Nephron progenitor cell (in vitro differentiated cells): ENCODE data around the gene CDK14.
"Not testable (repeated sequence)": the region's sequence is repeated elsewhere in the genome, so short reads cannot be mapped to it uniquely, and the experiment has no call there.

Experiments
- DNase-seq: peaks from one replicate; pipeline ENCODE4 v3.0.0; 2021
- H3K27ac Mint-ChIP-seq: 2 replicates; pipeline ENCODE4 v1.8.0; 2021; ENCODE audit warnings: mild to moderate bottlenecking, moderate library complexity, mixed read lengths
- H3K27me3 Mint-ChIP-seq: 2 replicates; pipeline ENCODE4 v1.8.0; 2021; ENCODE audit warnings: mild to moderate bottlenecking, low read depth, mixed read lengths; ENCODE audit not compliant: poor library complexity
- H3K36me3 Mint-ChIP-seq: 2 replicates; pipeline ENCODE4 v1.8.0; 2021; ENCODE audit warnings: low read depth, mixed read lengths
- H3K4me1 Mint-ChIP-seq: 2 replicates; pipeline ENCODE4 v1.8.0; 2021; ENCODE audit warnings: mixed read lengths
- H3K4me3 Mint-ChIP-seq: 2 replicates; pipeline ENCODE4 v1.8.0; 2021; ENCODE audit warnings: mild to moderate bottlenecking, moderate library complexity, mixed read lengths
- H3K9me3 Mint-ChIP-seq: 2 replicates; pipeline ENCODE4 v1.8.0; 2021; ENCODE audit warnings: mild to moderate bottlenecking, moderate library complexity, mixed read lengths
- CTCF ChIP-seq: fragments of 200-600 bp; sonication (generic); IDR thresholded peaks from 2 replicates; pipeline ENCODE4 v1.5.0; 2021; ENCODE audit warnings: antibody characterized with exemption

Gene CDK14

GRCh38 chr7:90766814-90767564 lies 170.9 kb downstream of the CDK14 start:
- Mint-ChIP-seq H3K27ac (peak overlapping the region; percentile 90), H3K4me1 (peaks cover 21% of the 10 kb centered on the region), H3K9me3 (no peaks in the 10 kb centered on the region), H3K4me3 (no peak overlapping the region), H3K27me3 (no peaks in the 10 kb centered on the region), H3K36me3 (peaks cover 14% of the 10 kb centered on the region)
- DNase-seq = peak; percentile 10
- no peak for TF ChIP-seq CTCF

- TF ChIP-seq CTCF = no peak
- peaks cover 17% of the 10 kb centered on the region for H3K36me3 Mint-ChIP-seq
- H3K27ac Mint-ChIP-seq = no peak overlapping the region
- no peak for DNase-seq
- H3K4me3 Mint-ChIP-seq = no peak overlapping the region
- no peaks in the 10 kb centered on the region for H3K27me3 Mint-ChIP-seq
- H3K4me1 Mint-ChIP-seq = peaks cover 21% of the 10 kb centered on the region
- no peaks in the 10 kb centered on the region for H3K9me3 Mint-ChIP-seq
Measured at GRCh38 chr7:90768301-90768700, 172.2 kb downstream of the CDK14 start.

- H3K4me1 Mint-ChIP-seq = peaks cover 21% of the 10 kb centered on the region
Measured at GRCh38 chr7:90769036-90769435, 172.9 kb downstream of the CDK14 start.

GRCh38 chr7:90769566-90769965 lies 173.4 kb downstream of the CDK14 start:
- H3K27ac Mint-ChIP-seq, H3K4me3 Mint-ChIP-seq, DNase-seq, H3K27me3 Mint-ChIP-seq, H3K9me3 Mint-ChIP-seq: not testable (repeated sequence)
- Mint-ChIP-seq H3K4me1 (peaks cover 23% of the 10 kb centered on the region), H3K36me3 (peaks cover 17% of the 10 kb centered on the region)

More at GRCh38 chr7:90769036-90769435, 172.9 kb downstream of the CDK14 start:
- TF ChIP-seq CTCF = no peak
- no peaks in the 10 kb centered on the region for H3K9me3 Mint-ChIP-seq
- H3K27me3 Mint-ChIP-seq = no peaks in the 10 kb centered on the region
- no peak for DNase-seq
- H3K27ac Mint-ChIP-seq = no peak overlapping the region
- H3K36me3 Mint-ChIP-seq = peaks cover 17% of the 10 kb centered on the region
- no peak overlapping the region for H3K4me3 Mint-ChIP-seq

GRCh38 chr7:90771281-90771680 lies 175.2 kb downstream of the CDK14 start:
- TF ChIP-seq CTCF = no peak
- Mint-ChIP-seq H3K27ac (no peak overlapping the region), H3K4me1 (peaks cover 18% of the 10 kb centered on the region), H3K4me3 (no peak overlapping the region), H3K36me3 (peaks cover 17% of the 10 kb centered on the region), H3K9me3 (no peaks in the 10 kb centered on the region), H3K27me3 (no peaks in the 10 kb centered on the region)
- no peak for DNase-seq

GRCh38 chr7:90772410-90772809 lies 176.3 kb downstream of the CDK14 start:
- H3K4me3 Mint-ChIP-seq = no peak overlapping the region
- no peak for DNase-seq
- H3K9me3 Mint-ChIP-seq = no peaks in the 10 kb centered on the region
- peaks cover 17% of the 10 kb centered on the region for H3K36me3 Mint-ChIP-seq
- TF ChIP-seq CTCF = no peak
- H3K4me1 Mint-ChIP-seq = peaks cover 10% of the 10 kb centered on the region
- no peaks in the 10 kb centered on the region for H3K27me3 Mint-ChIP-seq
- peak overlapping the region; percentile 19 for H3K27ac Mint-ChIP-seq
